Adipocyte (in vitro differentiated cells): ENCODE results near the gene SLC51A.
"Not testable (repeated sequence)": the region's sequence is repeated elsewhere in the genome, so short reads cannot be mapped to it uniquely, and the experiment has no call there.

Experiments used
- DNase-seq: peaks from one replicate; pipeline ENCODE4 v3.0.0-alpha.2; 2015; ENCODE audit warnings: low read depth
- H3K27me3 ChIP-seq: replicated peaks from 2 replicates; pipeline ENCODE4 v1.7.0; 2013; ENCODE audit warnings: mild to moderate bottlenecking, low read length, moderate library complexity; ENCODE audit not compliant: control insufficient read depth, insufficient read depth
- H3K36me3 ChIP-seq: 2 replicates; pipeline ENCODE4 v1.7.0; 2013; ENCODE audit warnings: low read length, mild to moderate bottlenecking, moderate library complexity; ENCODE audit not compliant: control insufficient read depth, insufficient read depth, severe bottlenecking
- H3K4me1 ChIP-seq: 2 replicates; pipeline ENCODE4 v1.7.0; 2013; ENCODE audit warnings: mild to moderate bottlenecking, low read length, moderate library complexity; ENCODE audit not compliant: control insufficient read depth, insufficient read depth
- H3K4me3 ChIP-seq: 2 replicates; pipeline ENCODE4 v1.7.0; 2013; ENCODE audit warnings: mild to moderate bottlenecking, low read length, moderate library complexity
- H3K9ac ChIP-seq: 2 replicates; pipeline ENCODE4 v1.7.0; 2013; ENCODE audit warnings: mild to moderate bottlenecking, low read length, moderate library complexity
- H3K9me3 ChIP-seq: 2 replicates; pipeline ENCODE4 v1.7.0; 2013; ENCODE audit warnings: mild to moderate bottlenecking, low read length, moderate library complexity; ENCODE audit not compliant: control insufficient read depth

The SLC51A gene

DNA sequence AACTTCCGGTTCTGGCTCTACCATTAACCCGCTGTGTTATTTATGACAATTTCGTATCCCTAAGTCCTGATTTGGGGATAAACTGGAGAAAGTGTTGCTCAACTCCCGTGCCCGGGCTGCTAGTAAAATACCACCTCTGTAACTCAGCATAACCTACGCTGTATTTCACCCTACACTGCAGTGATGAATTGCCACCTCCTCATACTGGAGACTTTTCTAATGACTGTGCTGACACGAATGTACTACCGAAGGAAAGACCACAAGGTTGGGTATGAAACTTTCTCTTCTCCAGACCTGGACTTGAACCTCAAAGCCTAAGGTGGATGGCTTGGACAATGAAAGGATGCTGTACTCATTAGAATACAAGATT is 16.5 kb downstream of the SLC51A start:
- Histone ChIP-seq H3K27me3 (no peaks in the 10 kb centered on the region), H3K9ac (no peak overlapping the region), H3K36me3 (peaks cover 18% of the 10 kb centered on the region), H3K4me1 (peaks cover 23% of the 10 kb centered on the region), H3K9me3 (no peaks in the 10 kb centered on the region), H3K4me3 (no peak overlapping the region)
- no peak for DNase-seq

DNA sequence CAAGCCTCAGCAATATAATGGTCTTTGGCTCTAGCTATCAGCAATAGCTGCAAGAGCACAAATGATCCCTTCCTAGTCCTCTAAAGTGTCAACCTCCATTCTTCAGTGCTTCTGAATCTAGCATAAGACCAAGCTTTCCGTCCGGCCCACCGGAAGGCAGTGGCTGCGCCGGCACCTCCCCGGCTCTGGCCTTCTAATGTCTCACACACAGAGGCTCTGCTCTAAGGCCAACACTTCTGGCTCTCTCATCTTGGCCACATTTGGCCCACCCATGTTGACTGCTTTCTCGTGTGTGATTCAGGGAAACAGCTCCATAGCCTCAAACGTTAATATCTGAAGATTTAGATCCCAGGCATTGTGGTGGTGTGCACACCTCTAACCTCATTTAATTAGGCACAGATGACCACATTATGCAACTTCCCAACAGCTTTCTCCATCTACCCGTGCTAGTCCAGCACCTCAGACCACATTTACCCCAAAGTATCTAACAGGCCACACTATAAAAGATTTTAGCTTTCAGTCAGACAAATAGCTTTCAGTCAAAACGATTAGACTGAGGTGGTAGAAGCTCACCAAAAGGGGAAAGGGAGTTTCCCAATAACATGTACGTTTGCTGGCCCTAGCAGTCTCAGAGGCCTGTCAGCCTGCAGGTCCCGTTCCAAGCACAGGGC is 19.3 kb downstream of the SLC51A start:
- no peak for DNase-seq
- H3K9me3 ChIP-seq, result no peaks in the 10 kb centered on the region
- H3K36me3 ChIP-seq, result peaks cover 44% of the 10 kb centered on the region
- no peak overlapping the region for H3K4me3 ChIP-seq
- no peaks in the 10 kb centered on the region for H3K27me3 ChIP-seq
- H3K4me1 ChIP-seq, result peaks cover 29% of the 10 kb centered on the region
- no peak overlapping the region for H3K9ac ChIP-seq

DNA sequence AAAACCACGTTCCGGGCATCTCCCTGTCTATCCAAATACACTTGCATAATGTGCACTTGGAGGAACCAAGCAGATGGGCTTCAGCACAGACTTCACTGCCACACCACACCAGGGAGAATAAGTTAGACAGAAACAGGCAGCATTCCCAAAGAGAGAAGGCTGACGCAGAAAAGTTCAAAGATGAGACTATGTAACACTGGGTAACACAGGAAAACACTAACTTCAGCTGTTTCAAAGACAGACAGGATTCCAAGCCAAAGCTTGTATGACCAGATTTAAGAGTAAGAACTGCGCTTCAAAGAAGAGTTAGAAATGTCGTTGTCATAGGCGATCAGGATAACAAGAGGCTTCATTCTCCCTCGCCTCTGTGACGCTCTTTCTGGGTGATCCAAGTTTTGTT is 19.9 kb downstream of the SLC51A start:
- Histone ChIP-seq H3K4me3 (no peak overlapping the region), H3K4me1 (peaks cover 32% of the 10 kb centered on the region), H3K9me3 (no peaks in the 10 kb centered on the region), H3K36me3 (peaks cover 46% of the 10 kb centered on the region), H3K9ac (no peak overlapping the region), H3K27me3 (no peaks in the 10 kb centered on the region)
- DNase-seq, result no peak

DNA sequence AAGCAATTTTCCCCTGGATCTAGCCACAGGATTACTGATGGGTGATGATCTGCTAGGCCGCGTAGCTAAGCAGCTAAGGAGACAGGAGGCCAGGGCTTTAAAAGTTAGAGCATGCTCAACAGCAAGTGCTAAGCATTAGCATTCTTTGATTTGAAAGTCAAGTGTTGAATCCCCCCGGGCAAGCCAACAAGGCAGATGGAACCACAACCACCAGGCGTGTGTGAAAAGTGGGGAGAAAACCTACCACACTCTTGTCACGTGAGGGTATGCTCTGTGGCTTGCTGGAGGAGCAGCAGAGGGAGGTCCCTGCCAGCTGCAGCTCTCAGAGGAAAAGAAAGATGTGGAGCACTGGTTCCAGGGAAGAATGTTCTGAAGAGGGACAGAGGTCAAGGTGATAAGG is 20.9 kb downstream of the SLC51A start:
- Histone ChIP-seq H3K9ac (no peak overlapping the region), H3K27me3 (no peaks in the 10 kb centered on the region), H3K4me1 (peaks cover 32% of the 10 kb centered on the region), H3K4me3 (no peak overlapping the region), H3K9me3 (no peaks in the 10 kb centered on the region), H3K36me3 (peaks cover 56% of the 10 kb centered on the region)
- no peak for DNase-seq

DNA sequence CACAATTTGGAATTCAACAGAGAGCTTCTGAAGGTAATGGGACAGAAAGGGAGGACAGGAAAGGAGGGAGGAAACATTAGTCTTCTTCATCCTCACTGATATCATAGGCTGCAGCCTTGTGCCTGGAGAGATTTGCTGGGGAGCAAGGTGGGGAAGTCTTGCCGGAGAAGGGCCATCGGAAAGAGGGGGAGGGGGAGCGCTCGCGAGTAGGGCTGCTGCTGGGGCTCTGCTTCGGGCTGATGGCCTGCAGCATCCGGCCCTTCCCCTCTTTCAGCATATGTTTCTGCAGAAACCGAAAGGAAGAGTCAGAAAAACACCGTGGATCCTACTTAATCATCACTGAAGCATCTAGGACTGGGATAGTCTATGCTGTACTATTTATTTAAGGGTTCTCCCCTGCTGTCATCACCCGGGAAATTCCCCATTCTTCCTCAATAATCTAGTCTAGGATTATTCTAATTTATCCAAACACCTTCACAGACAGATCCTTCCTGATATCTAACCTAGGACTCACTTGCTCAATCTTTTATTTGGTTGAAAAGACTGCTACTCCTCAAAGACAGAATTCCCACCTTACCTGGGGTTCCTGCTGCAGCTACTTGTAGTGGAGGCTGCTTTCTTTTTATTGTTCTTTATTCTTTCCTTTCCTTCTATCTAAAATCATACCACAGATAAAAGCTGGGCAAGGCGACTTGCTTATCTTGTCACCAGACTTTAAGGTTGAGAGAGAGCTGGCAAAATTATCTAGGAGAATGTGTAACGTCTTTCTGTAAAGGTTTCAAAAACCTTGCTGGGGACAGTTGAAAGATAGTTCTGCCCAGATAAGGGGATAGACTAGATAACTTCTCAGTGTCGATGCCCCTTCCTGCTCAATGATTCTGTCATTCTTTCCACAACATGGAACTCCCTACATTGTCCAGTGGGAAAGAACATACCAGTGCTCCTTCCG is 22.6 kb downstream of the SLC51A start:
- H3K36me3 ChIP-seq, result peaks cover 56% of the 10 kb centered on the region
- H3K27me3 ChIP-seq, result no peaks in the 10 kb centered on the region

DNA sequence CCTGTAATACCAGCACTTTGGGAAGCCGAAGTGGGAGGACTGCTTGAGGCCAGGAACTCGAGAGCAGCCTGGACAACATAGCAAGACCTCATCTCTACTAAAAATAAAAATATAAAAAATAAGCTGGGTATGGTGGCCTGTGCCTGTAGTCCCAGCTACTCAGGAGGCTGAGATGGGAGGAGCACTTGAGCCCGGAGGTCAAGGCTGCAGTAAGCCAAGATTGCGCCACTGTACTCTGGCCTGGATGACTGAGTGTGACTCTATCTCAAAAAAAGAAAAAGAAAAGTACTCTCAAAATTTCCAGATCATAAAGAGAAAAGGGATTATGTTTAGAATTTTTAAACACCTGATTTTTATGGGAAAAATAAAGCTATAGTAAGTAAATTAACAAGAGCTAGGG is 24.1 kb downstream of the SLC51A start:
- Histone ChIP-seq H3K4me3 (no peak overlapping the region), H3K27me3 (no peaks in the 10 kb centered on the region), H3K9me3 (no peaks in the 10 kb centered on the region), H3K36me3 (peaks cover 59% of the 10 kb centered on the region), H3K4me1 (peaks cover 28% of the 10 kb centered on the region), H3K9ac (no peak overlapping the region)
- no peak for DNase-seq

More for the DNA sequence above, 22.6 kb downstream of the SLC51A start:
- no peaks in the 10 kb centered on the region for H3K9me3 ChIP-seq
- H3K4me3 ChIP-seq, result no peak overlapping the region
- peak; percentile 10 for DNase-seq
- no peak overlapping the region for H3K9ac ChIP-seq
- peaks cover 32% of the 10 kb centered on the region for H3K4me1 ChIP-seq

DNA sequence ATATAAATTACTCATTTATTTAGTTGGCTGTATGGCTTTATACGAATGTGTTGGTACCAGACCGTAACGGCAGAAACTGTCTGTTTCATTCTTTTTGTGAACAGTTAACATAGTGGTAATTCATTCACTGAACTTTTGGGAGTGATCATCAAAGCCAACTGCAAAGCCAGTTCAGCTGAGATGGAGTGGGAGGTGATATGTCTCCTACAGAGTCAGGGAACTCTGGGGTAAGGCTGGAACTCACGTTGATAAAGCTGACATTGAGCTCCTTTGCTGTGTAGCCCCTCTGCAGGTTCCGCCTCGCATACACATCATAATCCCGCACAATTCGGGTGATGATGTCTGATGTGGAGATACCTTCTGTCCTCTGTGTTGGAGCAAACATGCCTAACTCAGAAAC is 25.4 kb downstream of the SLC51A start:
- Histone ChIP-seq H3K4me1 (peaks cover 18% of the 10 kb centered on the region), H3K27me3 (no peaks in the 10 kb centered on the region), H3K4me3 (no peak overlapping the region), H3K36me3 (peaks cover 71% of the 10 kb centered on the region), H3K9me3 (no peaks in the 10 kb centered on the region), H3K9ac (no peak overlapping the region)
- DNase-seq, result no peak

DNA sequence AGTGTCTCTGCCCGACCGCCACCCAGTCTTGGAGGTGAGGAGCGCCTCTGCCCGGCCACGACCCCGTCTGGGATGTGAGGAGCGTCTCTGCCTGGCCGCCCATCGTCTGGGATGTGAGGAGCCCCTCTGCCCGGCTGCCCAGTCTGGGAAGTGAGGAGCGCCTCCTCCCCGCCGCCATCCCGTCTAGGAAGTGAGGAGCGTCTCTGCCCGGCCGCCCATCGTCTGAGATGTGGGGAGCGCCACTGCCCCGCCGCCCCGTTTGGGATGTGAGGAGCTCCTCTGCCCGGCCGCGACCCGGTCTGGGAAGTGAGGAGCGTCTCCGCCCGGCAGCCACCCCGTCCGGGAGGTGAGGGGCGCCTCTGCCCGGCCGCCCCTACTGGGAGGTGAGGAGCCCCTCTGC is 27.8 kb downstream of the SLC51A start:
- H3K36me3 ChIP-seq, result peaks cover 61% of the 10 kb centered on the region
- not testable (repeated sequence) for H3K4me3 ChIP-seq, H3K9ac ChIP-seq, H3K9me3 ChIP-seq, H3K27me3 ChIP-seq, DNase-seq
- H3K4me1 ChIP-seq, result peaks cover 16% of the 10 kb centered on the region

DNA sequence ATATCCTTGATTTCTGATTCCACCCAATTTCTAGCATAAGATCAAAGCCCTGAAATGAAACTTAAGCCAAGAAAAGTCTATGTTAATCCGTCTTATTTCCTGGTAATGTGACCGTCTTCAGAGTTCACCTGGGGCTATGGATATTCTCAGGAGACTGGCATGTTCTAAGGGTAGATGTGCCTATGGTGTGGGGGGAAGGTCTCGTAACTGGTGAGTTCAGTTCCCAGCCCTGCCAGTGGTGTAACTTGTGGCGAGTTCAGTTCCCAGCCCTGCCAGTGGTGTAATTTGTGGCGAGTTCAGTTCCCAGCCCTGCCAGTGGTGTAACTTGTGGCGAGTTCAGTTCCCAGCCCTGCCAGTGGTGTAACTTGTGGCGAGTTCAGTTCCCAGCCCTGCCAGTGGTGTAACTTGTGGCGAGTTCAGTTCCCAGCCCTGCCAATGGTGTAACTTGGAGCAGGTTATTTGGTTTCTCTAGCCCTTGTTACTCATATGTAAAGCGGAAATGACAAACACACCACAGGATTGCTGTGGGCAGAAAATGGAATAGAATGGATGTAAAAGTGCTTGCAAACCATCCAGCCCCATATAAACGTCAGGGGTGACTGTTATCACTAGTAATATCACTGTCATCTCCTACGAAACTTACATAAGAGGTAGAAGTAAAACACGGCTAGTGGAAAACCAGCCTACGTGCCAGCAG is 30.4 kb downstream of the SLC51A start:
- no peak for DNase-seq
- no peaks in the 10 kb centered on the region for H3K9me3 ChIP-seq
- peaks cover 45% of the 10 kb centered on the region for H3K36me3 ChIP-seq

DNA sequence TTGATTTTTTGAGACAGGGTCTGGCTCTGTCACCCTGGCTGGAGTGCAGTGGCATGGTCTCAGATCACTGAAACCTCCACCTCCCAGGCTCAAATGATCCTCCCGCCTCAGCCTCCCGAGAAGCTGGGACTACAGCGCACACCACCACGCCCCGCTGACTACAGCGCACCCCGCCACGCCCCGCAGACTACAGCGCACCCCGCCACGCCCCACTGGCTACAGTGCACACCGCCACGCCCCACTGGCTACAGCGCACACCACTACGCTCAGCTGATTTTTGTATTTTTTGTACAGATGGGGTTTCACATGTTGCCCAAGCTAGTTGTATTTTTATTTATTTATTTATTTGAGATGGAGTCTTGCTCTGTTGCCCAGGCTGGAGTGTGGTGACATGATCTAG is 35.6 kb downstream of the SLC51A start:
- Histone ChIP-seq H3K4me3 (no peak overlapping the region), H3K4me1 (no peaks in the 10 kb centered on the region), H3K9ac (no peak overlapping the region), H3K36me3 (peaks cover 43% of the 10 kb centered on the region), H3K27me3 (no peaks in the 10 kb centered on the region), H3K9me3 (no peaks in the 10 kb centered on the region)
- DNase-seq, result no peak

More for the DNA sequence above, 30.4 kb downstream of the SLC51A start:
- Histone ChIP-seq H3K4me1 (no peaks in the 10 kb centered on the region), H3K4me3 (no peak overlapping the region), H3K27me3 (no peaks in the 10 kb centered on the region), H3K9ac (no peak overlapping the region)
